B cell (primary cell): Measurements from ENCODE around the gene CEACAM1.

Experiments used
- EZH2 ChIP-seq: IDR thresholded peaks from 2 replicates; pipeline ENCODE4 v1.6.1; 2012; ENCODE audit warnings: borderline replicate concordance, low read depth, mild to moderate bottlenecking, moderate library complexity, low read length; ENCODE audit not compliant: insufficient read depth, poor library complexity, severe bottlenecking
- TF ChIP-seq, protein P1 (sequence below): fragments of 200-600 bp; IDR thresholded peaks from one replicate; pipeline ENCODE4 v1.8.0; 2022; ENCODE audit warnings: antibody characterized with exemption, mild to moderate bottlenecking

DNA sequence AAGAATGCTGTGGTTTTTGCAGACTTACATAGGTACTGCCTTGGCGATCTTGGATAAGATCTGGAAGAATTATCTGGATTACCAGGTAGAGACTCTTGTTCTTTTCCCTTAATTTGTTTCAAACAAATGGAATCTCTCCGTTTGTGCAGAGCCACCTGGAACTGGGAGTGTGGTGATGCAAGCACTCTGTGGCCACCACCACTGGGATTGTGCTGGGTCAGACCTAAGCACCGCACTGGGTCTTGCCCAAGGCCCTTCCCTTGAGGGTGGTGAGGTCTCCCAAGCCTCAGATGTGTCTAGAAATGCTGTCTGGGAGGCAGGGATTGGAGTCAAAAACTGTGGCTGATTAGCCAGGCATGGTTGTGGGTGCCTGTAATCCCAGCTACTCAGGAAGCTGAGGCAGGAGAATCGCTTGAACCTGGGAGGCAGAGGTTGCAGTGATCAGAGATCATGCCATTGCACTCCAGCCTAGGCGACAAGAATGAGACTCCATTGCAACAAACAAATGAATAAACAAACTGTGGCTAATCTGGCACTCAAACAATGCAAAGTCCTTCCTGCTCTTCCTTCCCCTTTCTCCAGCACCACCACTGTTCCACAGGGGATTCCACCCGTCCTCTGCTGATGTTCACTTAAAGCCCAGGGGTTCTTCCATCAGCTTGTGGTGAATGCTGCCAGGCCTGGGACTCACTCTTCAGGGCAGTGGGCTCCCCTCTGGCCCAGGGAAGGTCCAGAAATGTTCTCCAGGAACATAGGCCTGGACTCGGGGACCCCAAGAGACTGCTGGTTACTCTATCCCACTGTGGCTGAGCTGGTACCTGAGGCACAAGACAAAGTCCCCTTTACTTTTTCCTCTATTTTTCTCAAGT lies 10.8 kb upstream of the CEACAM1 start:
- TF ChIP-seq, protein P1, sequence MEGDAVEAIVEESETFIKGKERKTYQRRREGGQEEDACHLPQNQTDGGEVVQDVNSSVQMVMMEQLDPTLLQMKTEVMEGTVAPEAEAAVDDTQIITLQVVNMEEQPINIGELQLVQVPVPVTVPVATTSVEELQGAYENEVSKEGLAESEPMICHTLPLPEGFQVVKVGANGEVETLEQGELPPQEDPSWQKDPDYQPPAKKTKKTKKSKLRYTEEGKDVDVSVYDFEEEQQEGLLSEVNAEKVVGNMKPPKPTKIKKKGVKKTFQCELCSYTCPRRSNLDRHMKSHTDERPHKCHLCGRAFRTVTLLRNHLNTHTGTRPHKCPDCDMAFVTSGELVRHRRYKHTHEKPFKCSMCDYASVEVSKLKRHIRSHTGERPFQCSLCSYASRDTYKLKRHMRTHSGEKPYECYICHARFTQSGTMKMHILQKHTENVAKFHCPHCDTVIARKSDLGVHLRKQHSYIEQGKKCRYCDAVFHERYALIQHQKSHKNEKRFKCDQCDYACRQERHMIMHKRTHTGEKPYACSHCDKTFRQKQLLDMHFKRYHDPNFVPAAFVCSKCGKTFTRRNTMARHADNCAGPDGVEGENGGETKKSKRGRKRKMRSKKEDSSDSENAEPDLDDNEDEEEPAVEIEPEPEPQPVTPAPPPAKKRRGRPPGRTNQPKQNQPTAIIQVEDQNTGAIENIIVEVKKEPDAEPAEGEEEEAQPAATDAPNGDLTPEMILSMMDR = no peak
- TF ChIP-seq EZH2 = no peak
